ENCODE results near the gene E2F1.

DNA sequence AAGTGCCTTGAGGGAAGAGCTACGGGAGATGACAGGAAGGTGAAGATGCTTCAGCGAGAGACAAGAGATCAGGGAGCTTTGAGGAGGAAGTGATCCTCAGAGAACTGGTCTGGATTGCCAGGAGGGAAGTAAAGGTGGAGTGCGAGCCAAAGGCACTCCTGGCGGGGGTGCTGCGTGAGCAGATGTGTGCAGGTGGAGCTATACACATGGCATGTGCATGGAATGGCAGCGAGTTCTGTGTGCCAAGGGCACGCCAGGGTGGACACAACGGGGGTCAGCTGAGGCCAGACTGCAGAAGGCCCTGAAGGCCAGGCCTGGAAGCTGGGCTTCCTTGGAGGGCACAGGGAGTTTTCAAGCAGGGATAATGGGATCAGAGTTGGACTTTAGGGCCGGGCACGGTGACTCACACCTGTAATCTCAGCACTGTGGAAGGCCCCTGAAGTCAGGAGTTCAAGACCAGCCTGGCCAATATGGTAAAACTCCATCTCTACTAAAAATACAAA is 27.7 kb upstream of the E2F1 start:
- TF ChIP-seq, protein P1, sequence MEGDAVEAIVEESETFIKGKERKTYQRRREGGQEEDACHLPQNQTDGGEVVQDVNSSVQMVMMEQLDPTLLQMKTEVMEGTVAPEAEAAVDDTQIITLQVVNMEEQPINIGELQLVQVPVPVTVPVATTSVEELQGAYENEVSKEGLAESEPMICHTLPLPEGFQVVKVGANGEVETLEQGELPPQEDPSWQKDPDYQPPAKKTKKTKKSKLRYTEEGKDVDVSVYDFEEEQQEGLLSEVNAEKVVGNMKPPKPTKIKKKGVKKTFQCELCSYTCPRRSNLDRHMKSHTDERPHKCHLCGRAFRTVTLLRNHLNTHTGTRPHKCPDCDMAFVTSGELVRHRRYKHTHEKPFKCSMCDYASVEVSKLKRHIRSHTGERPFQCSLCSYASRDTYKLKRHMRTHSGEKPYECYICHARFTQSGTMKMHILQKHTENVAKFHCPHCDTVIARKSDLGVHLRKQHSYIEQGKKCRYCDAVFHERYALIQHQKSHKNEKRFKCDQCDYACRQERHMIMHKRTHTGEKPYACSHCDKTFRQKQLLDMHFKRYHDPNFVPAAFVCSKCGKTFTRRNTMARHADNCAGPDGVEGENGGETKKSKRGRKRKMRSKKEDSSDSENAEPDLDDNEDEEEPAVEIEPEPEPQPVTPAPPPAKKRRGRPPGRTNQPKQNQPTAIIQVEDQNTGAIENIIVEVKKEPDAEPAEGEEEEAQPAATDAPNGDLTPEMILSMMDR (IDR thresholded peaks at IDR 0.05; ENCODE audit: low read depth, low read length, poor library complexity, severe bottlenecking): no peak
- no peak for TF ChIP-seq EZH2phosphoT487 (IDR thresholded peaks at IDR 0.05; ENCODE audit: borderline replicate concordance, low read length)

Data from DOHH2 (cell line).